ENCODE measurements around the gene GSDMA. TPM values are rescaled to one million over a fixed set of nuclear protein-coding genes. Genes with fewer than 3 reads are reported as not detected.

Gene GSDMA
- total RNA-seq, 1 donor from 2014 or later: 1.5 TPM

DNA sequence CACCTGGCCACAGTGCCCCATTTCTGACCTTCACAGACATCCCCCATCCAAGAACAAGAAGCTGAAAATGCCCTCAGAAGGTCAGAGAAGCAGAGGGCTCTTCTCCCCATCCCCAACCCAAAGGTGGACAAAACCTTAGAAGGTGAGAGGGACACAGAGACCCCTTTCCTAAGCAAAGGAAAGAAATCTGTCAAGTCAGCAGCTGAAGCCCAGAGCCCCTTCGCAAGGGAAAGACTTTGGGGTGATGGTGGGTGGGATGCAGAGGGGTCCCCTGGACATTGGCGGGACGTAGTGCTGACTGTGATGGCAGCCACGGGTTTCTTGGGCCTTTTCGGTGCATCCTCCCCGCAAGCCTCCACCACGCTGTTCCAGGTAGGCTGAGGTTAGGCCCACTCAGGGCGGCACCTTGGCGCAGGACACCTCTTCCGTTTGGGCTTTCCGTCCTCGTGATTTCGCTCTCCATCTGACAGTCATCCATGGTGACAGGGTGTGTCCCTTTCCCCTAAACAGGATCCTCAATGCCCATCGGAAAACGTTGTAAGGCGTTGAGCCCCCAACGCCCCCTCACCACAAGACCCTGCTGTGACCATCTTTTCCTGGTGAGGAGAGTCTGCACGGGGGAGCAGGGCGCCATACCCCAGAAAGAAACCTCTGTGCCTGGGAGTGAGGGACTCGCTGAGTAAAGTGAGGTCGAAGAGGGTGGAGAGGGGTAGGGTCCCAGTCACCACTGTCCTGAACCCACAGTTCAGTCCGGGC lies 10.7 kb upstream of the GSDMA start:
- no peak for ATAC-seq
- peak; percentile 69 for DNase-seq (ENCODE audit: low spot score)
- intact Hi-C loops (cut with DNase I): loop anchor here (2.0 kb wide), 1 partner anchor 29 kb away; the partner anchor contains the start of gene PSMD3

DNA sequence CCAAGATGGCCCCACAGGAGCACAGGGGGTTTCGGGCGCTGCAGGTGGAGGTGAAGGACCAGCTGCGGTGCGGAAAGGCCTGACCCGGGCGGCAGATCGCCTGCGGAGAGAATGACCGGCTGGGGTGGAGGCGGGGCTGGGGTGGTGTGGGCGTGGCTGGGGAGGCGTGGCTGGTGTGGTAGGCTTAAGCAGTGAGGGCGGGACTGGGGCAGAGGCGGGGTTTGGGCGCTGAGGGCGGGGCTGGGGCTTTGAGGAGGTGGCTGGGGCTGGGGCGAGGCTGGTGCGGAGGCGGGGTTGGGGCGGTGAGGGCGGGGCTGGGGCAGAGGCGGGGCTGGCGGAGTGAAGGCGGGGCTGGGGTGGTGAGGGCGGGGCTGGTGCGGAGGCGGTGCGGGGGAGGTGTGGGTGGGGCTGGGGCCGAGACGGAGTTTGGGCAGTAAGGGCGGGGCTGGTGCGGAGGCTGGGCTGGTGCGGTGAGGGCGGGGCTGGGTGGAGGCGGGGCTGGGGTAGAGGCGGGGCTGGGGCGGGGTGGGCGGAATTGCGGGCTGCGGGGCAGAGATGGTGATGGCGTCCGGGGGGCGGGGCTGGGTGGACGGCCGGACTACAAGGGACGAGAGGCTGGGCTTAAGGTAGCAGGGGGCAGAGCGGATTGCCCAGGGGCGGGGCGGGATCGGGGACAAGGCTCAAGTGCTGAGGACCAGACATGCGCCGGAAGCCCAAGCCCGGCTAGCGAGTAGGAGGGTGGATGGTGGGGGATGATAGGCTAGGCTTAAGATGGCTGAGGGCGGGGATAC lies 9.9 kb upstream of the GSDMA start:
- intact Hi-C loops (cut with DNase I): loop anchor here (2.0 kb wide), 1 partner anchor 28 kb away; the partner anchor contains the start of gene PSMD3
- DNase-seq (ENCODE audit: low spot score) (peak; percentile 99), ATAC-seq (peak; percentile 94)

DNA sequence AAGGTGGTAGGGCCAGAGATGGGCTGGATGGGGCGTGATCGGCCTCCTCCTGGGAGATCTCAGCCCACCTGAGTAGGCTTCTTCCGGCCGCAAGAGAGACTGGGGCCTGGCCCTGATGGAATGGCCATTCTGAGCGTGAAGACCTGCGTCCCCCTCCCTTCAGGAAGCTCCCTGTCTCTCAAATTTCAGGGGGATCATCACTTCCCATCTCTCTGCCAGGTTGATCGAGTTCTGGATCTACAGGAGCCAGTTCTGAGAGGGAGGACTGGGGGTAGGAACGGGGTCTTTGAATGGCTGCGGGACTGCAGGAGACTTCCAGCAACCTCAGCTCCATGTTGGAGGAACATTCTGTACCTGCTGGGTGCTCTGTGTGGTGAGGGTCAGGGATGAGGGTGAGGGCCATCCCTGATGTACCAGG lies 9.3 kb upstream of the GSDMA start:
- no peak for DNase-seq (ENCODE audit: low spot score)
- intact Hi-C loops (cut with DNase I): loop anchor here (2.0 kb wide), 1 partner anchor 27 kb away; the partner anchor contains the start of gene PSMD3
- ATAC-seq: peak; percentile 0

DNA sequence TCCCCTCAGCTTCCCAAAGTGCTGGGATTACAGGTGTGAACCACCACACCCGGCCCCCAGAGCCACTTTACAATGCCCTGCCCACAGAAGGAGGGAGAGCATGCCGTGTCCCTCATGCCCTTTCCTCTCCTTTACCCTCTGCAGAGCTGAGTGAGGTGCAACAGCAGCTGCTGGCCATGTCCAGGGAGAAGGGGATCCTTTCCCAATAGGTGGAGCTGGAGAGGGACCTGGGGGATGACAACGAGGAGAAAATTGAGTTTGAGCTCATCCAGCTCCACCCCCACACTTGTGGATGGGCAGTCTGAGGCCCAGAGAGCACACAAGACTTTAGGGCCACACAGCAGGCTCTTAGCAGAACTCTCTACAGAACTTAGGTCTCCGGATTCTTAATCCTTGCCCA lies 7.9 kb upstream of the GSDMA start:
- intact Hi-C loops (cut with DNase I): no loop called here
- no peak for ATAC-seq
- no peak for DNase-seq (ENCODE audit: low spot score)

DNA sequence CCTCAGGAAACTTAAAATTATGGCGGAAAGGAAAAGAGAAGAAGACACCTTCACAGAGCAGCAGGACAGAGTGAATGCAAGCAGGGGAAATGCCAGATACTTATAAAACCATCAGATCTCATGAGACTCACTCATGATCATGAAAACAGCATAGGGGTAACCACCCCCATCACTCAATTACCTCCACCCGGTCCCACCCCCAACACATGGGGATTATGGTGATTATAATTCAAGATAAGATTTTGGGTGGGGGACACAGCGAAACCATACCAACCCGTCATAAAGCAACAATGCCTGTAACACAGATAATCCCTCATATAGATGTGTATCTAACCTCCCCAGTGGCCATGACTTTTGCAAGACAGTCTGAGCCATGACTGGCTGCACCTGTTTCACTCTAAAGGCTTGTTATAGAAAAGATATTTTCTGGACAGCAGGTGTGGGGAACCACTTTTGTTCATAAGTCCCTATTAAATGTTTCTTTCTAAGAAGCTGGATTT lies 7.0 kb upstream of the GSDMA start:
- ATAC-seq: no peak
- intact Hi-C loops (cut with DNase I): no loop called here
- DNase-seq (ENCODE audit: low spot score): no peak

DNA sequence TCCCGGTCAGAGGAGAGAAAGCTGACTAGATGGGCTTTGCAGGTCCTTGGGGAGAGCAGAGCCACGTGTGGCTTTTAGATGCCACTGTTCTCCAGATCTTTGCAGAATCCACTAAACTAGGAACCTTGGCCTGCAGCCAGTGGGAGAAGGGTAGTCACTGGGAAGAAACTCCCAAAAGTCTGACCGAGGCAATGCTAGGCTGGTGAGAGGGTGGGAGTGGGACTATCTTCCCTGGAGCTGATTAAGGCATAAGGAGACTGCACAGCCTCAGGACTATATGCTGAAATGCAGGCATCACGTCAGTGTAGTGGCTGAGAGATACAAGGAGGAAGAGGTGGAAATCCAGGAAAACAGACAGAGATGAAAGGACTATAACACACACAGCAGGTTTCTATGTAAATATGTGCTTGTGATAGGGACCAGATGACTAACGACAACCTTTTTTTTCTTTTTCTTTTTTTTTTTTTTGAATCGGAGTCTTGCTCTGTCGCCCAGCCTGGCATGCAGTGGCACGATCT lies 2.2 kb upstream of the GSDMA start:
- DNase-seq (ENCODE audit: low spot score): no peak
- ATAC-seq: no peak
- intact Hi-C loops (cut with DNase I): no loop called here

DNA sequence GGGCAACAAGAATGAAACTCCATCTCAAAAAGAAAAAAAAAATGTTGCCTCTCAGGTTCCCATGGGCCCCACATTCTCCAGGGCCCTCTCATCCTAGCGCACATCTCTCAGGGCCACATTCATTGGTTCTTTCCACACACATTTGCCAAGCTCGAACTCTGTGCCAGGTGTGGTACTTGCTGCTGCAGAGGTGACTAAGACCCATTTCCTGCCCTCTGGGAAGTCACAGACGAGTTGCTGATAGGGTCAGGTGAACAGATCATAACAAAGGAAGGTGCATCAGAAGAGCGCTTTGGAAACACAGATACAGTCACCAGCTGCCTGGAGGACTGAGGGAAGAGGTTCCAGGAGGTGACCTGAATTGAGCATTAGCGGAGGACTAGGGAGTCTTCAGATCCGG lies 1.0 kb downstream of the GSDMA start:
- intact Hi-C loops (cut with DNase I): no loop called here
- no peak for DNase-seq (ENCODE audit: low spot score)

DNA sequence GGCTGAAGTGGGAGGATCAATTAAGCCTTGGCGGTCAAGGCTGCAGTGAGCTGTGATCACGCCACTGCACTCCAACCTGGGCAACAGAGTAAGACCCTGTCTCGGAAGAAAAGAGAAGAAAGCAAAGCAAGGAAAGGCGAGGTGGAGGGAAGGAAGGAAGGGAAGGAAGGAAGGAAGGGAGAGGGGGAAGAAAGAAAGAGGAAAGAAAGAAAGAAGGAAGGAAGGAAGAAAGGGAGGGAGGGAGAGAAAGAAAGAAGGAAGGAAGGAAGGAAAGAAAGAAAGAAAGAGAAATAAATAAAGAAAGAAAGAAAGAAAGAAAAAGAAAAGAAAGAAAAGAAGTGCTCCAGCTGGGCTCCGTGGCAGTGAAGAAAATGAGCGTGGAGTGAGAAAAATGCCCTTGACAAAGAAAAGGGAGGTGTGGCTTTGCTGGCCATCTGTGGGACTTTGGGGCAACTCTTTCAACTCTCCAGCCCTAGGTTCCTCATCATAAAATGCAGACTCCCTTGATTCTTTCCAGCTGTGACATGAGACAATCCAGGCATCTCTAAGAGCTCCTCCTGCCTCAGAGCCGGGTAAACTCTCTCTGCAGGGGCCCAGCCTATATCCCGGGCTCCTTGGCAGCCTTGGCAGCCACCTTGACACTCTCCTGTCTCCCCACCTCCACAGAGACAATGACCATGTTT lies 2.4 kb downstream of the GSDMA start:
- no peak for ATAC-seq
- intact Hi-C loops (cut with DNase I): no loop called here
- no peak for DNase-seq (ENCODE audit: low spot score)

More for the DNA sequence above, 1.0 kb downstream of the GSDMA start:
- no peak for ATAC-seq

DNA sequence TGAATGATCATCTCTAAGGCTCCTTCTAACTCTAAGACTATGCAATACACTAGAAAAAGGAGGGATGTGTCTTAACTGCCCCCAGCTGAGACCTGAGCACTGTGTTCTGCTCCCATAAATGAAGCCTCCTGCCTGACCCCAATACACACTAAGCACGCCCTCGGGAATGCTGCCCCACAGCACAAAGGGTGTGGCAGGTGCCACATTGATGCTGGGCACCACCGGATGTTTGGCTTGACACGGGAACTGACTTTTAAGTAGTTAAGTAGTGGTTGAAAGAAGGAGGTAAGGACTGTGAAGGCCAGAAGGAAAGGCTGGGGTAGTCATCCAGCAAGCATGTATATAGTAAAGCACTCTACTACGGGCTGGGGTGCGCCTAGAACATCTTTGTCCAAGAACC lies 4.0 kb downstream of the GSDMA start:
- ATAC-seq (no peak), DNase-seq (ENCODE audit: low spot score) (no peak)
- intact Hi-C loops (cut with DNase I): no loop called here

DNA sequence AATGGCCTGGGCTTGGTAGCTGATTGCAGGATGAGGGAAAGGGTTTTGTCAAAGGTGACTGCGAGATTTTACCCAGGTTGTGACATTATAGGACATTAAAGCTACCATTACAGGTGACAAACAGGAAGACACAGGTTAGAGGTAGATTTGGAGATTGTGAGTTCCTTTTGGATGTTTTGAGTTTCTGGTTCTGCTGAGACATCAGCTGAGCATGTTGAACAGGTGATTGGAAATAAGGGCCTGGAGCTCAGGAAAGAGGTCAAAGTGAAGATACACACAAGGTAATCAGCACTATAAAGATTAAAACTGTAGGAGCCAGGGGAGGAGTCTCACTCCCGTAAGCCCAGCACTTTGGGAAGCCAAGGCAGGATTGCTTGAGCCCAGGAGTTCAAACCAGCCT lies 6.0 kb downstream of the GSDMA start:
- DNase-seq (ENCODE audit: low spot score) (no peak), ATAC-seq (no peak)
- intact Hi-C loops (cut with DNase I): no loop called here

DNA sequence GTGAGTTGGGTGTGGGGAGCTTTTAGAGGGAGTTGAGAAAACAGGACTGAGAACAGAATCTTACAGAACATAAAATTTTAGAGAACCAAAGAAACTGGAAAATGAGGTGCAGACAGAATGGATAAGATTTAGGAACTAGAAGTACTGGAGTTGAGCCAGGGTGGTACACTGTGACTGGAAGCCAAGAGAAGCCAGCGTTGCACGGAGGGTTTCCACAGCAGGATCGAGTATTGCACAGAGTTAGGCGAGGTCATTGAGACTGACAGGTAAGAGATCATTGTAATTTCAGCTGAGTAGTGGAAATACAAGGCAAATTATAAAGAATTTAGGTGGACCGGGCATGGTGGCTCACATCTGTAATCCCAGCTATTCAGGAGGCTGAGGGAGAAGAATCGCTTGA lies 6.6 kb downstream of the GSDMA start:
- DNase-seq (ENCODE audit: low spot score): no peak
- ATAC-seq: no peak
- intact Hi-C loops (cut with DNase I): no loop called here

DNA sequence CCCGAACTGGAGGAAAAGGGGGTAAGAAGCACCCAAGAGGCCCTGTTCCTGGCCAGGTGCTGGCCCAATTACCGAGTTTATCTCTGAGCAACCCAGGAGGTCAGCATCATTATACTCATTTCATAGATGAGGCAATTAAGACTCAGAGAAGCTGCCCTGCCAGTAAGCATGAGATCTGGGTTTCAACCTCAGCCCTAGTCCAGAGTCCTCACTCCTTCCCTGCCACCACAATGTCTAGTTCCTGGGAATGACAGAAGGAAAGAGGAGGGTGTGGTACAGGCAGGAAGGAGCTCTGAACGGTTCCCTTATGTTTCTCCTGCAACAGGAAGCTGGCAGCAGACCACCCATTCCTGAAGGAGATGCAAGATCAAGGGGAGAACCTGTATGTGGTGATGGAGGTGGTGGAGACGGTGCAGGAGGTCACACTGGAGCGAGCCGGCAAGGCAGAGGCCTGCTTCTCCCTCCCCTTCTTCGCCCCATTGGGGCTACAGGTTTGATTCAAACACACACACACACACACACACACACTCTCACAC lies 7.4 kb downstream of the GSDMA start:
- no peak for ATAC-seq
- intact Hi-C loops (cut with DNase I): no loop called here

DNA sequence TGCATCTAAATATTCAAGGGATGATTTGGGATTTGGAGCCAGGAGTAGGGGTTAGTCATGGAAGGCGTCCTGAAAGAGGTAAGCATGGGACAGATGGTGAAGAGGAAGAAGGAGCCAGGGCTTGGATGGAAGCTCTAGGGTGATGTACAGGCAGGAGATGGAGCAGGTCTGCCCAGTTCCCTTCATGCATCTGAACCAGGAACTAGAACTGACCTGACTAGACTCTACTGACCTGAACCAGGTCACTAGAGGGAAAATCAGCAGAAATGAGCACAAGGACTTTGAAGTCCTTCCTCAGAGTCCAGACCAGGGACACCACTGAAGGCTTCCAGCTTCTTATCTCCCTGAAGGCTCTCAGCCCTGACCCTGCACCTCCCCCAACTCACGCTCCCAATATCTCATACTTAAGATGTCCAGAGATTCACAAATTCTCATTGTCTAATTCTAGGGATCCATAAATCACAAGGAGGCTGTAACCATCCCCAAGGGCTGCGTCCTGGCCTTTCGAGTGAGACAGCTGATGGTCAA lies 8.3 kb downstream of the GSDMA start:
- no peak for ATAC-seq
- no peak for DNase-seq (ENCODE audit: low spot score)
- intact Hi-C loops (cut with DNase I): no loop called here

More for the DNA sequence above, 7.4 kb downstream of the GSDMA start:
- DNase-seq (ENCODE audit: low spot score): no peak

DNA sequence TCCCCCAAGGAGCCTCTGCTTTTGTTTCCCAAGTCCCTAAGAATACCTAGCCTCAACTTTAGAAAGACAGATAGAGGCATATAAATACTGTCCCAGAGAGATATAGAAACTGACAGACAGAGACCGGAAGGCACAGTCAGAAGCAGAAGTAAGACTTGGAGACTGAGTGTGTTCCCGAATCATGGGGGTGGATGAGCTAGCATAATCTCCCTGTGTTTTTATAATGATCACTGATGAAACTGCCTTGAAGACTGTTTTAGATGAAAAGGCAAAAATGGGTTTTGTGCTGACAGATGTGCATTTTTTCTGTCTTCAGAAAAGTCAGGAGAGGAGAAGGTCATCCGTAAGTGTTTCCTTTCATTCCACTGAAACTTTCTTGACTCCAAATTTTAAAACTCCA lies 9.5 kb downstream of the GSDMA start:
- DNase-seq (ENCODE audit: low spot score) (no peak), ATAC-seq (no peak)
- intact Hi-C loops (cut with DNase I): no loop called here

DNA sequence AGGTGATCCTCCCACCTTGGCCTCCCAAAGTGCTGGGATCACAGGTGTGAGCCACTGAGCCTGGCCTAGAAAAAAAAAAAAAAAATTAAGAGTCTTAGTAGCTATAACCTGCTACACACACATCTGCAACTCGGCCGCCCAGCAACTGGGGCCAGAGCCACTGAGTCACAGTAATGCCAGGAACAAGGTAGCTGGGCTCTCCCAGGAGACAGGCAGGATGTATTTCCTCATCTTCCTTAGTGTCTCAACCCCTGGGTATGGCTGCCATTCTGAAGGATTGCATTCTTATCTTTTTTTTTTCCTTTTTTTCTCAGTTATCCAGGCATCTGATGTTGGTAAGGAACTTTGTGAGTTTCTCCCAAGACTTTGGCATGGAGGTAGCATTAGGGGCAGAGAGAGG lies 10.7 kb downstream of the GSDMA start:
- DNase-seq (ENCODE audit: low spot score) (no peak), ATAC-seq (no peak)
- intact Hi-C loops (cut with DNase I): no loop called here

DNA sequence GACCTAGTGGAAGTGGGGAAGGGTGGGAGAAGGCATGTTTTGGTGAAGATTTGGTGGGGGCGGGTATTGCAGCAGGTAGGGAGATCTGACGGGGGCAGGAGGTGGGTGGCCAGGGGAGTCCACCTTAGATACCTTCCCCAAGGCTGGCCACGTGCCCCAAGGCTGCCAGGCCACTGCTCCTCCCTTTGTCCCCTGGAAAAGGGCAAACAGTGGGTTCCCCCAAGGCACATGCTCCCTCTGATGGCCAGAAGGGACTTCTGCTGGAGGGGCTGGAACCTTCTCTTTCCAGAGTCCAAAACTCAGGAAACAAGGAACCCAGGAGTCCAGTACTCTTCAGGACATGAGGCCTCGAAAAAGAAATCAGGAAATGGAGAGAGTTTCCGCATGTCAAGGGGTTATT lies 11.6 kb downstream of the GSDMA start:
- DNase-seq (ENCODE audit: low spot score) (no peak), ATAC-seq (no peak)
- intact Hi-C loops (cut with DNase I): no loop called here

DNA sequence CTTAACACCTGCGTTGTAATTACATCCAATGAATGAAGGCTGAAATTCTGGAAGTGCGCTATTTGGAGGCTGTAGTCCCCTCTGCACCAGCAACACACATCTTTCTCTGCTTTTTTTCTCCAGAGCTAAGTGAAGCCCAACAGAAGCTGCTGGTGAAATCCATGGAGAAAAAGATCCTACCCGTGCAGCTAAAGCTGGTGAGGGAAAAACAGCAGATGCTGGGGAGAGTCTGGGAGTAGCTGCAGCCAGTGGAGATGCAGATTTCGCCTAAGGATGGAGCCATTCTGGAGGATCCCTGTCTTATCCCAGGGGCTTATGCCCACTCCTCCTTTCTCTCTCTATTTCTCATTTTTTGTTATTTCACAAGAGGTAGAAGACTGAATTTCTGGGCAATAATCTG lies 13.0 kb downstream of the GSDMA start:
- no peak for DNase-seq (ENCODE audit: low spot score)
- intact Hi-C loops (cut with DNase I): loop anchor here (5.0 kb wide), 1 partner anchor 268 kb away; no protein-coding TSS in a partner anchor
- no peak for ATAC-seq

DNA sequence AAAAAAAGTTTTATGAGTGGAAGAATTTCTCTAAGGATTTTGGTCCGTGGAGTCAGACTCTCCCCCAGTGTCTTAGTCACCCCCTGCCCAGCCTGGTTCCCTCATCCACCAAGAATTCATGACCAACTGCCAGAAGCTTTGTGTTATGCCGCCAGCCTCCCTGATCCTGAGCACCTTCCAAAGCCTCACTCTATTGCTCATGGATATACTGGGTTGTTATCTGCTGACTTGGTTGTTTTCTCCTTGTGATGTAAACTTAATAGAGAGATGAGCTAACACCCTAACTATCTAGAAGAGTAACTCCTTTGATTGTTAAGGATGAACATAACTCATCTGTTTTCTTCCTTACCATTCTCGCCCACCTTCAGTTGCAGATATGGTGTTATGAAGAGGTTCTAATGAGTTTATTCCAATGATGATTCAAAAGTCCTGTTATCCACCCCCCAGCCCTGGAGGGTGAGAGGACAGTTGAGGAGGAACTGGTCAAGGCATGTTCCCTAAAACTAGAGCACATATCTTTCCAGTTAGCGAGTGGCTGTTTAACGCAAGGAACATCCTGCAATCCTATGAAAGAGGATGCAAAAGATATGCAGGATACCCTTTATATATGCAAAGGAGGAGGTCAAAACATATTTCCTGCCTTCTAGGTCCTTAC lies 16.3 kb downstream of the GSDMA start:
- ATAC-seq (no peak), DNase-seq (ENCODE audit: low spot score) (no peak)
- intact Hi-C loops (cut with DNase I): loop anchor here (5.0 kb wide), 1 partner anchor 272 kb away; no protein-coding TSS in a partner anchor

All from sciatic nerve (tissue), 2 donors.